ENCODE results near the gene HDGF.

DNA sequence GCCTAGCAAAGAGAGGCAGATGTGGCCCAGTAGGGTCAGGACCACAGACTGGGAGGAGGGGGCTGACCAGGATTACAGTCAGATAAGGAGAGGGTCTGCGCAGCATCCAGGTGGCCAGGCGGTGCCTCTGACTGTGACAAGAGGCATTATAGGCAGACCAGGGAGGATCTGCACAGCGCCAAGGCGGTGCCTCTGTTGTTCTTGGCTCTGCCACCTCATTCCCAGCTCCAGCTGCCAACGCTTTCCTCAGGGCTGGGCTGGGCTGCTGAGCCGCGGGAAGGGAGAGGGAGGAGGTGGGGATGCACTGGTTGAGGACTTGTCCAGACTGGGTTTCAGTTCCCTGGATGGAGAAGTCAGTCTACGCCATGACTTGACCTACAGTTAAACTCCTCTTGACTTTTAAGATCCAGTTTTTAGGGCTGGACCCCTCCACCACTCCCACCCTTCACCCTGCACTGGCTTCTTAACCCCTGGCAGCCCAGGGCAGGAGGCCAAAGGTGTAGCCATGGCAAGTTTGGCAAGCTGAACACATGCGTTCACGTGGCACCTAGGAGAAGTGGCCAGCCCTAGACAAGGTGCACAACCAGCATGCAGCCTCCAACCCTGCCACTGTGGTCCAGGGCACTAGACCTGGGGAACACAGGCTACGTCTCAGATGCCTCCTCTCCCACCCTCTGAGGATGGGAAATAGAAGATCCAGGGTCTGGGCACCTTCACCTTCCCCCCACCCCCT lies 41.6 kb downstream of the HDGF start:
- TF ChIP-seq, protein P1, sequence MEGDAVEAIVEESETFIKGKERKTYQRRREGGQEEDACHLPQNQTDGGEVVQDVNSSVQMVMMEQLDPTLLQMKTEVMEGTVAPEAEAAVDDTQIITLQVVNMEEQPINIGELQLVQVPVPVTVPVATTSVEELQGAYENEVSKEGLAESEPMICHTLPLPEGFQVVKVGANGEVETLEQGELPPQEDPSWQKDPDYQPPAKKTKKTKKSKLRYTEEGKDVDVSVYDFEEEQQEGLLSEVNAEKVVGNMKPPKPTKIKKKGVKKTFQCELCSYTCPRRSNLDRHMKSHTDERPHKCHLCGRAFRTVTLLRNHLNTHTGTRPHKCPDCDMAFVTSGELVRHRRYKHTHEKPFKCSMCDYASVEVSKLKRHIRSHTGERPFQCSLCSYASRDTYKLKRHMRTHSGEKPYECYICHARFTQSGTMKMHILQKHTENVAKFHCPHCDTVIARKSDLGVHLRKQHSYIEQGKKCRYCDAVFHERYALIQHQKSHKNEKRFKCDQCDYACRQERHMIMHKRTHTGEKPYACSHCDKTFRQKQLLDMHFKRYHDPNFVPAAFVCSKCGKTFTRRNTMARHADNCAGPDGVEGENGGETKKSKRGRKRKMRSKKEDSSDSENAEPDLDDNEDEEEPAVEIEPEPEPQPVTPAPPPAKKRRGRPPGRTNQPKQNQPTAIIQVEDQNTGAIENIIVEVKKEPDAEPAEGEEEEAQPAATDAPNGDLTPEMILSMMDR (IDR thresholded peaks at IDR 0.05): no peak
- peak; percentile 61 for TF ChIP-seq POLR2AphosphoS5 (IDR thresholded peaks at IDR 0.05; ENCODE audit: low read depth, low read length)
- TF ChIP-seq, protein P2, sequence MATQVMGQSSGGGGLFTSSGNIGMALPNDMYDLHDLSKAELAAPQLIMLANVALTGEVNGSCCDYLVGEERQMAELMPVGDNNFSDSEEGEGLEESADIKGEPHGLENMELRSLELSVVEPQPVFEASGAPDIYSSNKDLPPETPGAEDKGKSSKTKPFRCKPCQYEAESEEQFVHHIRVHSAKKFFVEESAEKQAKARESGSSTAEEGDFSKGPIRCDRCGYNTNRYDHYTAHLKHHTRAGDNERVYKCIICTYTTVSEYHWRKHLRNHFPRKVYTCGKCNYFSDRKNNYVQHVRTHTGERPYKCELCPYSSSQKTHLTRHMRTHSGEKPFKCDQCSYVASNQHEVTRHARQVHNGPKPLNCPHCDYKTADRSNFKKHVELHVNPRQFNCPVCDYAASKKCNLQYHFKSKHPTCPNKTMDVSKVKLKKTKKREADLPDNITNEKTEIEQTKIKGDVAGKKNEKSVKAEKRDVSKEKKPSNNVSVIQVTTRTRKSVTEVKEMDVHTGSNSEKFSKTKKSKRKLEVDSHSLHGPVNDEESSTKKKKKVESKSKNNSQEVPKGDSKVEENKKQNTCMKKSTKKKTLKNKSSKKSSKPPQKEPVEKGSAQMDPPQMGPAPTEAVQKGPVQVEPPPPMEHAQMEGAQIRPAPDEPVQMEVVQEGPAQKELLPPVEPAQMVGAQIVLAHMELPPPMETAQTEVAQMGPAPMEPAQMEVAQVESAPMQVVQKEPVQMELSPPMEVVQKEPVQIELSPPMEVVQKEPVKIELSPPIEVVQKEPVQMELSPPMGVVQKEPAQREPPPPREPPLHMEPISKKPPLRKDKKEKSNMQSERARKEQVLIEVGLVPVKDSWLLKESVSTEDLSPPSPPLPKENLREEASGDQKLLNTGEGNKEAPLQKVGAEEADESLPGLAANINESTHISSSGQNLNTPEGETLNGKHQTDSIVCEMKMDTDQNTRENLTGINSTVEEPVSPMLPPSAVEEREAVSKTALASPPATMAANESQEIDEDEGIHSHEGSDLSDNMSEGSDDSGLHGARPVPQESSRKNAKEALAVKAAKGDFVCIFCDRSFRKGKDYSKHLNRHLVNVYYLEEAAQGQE (IDR thresholded peaks at IDR 0.05; ENCODE audit: insufficient read depth in 1 of 2, low read depth in 2 of 2, low read length in 1 of 2): no peak; a peak in 1 of 4 replicates
